OCI-LY3 (cell line): ENCODE data around the gene ANKRD44.

Source experiments
- CTCF ChIP-seq: fragments of 200-600, 300-600 bp; sonication (generic); IDR thresholded peaks from 2 replicates; pipeline ENCODE4 v1.5.1; 2014; ENCODE audit warnings: antibody characterized with exemption, low read length, low read depth
- EZH2phosphoT487 ChIP-seq: fragments of 200-600 bp; shearing (Covaris generic); IDR thresholded peaks from 2 replicates; pipeline ENCODE4 v1.6.1; 2018; ENCODE audit warnings: antibody characterized with exemption, mixed run types, low read depth

- TF ChIP-seq CTCF (no peak), EZH2phosphoT487 (no peak)
Observed at GRCh38 chr2:197161774-197162173, 148.8 kb downstream of the ANKRD44 start.
